GM23248 (cell line): ENCODE results near the gene ZSCAN20.

Source experiments
- EZH2 ChIP-seq: fragments of 200-600 bp; sonication (generic); IDR thresholded peaks from 2 replicates; pipeline ENCODE4 v1.6.1; 2018; ENCODE audit warnings: antibody characterized with exemption, mild to moderate bottlenecking; ENCODE audit not compliant: insufficient read depth, poor library complexity, severe bottlenecking
- EZH2phosphoT487 ChIP-seq: fragments of 200-600 bp; sonication (generic); IDR thresholded peaks from 2 replicates; pipeline ENCODE4 v1.6.1; 2018; ENCODE audit warnings: antibody characterized with exemption, moderate library complexity, mild to moderate bottlenecking, low read depth; ENCODE audit not compliant: insufficient read depth

DNA sequence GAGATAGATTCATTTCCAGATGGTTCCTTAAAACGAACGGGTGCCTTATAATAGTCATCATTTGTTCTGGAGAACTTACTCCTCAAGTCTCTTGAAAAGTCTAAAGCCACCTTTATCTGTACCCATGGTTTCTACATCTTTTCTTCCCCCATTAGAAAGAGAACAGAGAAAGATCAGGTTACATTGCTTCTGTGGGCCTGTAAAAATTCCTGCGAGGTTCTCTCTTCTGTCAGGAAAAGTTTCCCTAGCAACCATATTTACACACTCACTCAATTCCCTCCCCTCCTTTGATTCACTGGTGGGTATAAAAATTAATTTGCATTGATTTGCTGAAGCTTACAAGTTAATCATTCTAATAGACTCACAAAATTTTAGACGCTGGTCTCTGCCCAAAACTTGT is 48.2 kb upstream of the ZSCAN20 start:
- no peak for TF ChIP-seq EZH2
- TF ChIP-seq EZH2phosphoT487 = no peak
